ENCODE results near the gene SGO1.

Gene SGO1

GRCh38 chr3:20141851-20142250 lies 44.2 kb downstream of the SGO1 start:
- DNase-seq (ENCODE audit: insufficient read length, low spot score) (no peak), FAIRE-seq (no peak)

DNA sequence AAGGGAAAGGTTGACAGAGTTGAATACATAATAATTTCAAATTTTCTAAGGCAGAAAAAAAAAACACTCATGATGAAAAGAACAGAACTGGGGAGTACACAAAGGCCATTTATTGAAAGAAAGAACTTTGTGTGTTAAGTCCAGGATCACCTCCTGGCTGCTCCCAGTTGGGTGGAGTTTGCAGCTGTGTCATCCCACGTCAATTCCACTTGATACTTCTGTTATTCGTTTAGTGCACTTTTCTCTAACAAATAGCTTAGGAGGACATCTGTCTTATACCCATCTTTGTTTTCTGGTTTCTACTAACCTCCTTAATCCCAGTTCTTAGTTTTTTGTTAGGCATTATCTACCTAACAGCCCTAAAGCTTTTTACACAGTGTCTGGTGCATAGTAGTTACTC lies 44.7 kb downstream of the SGO1 start:
- no peak for TF ChIP-seq POLR2A (IDR thresholded peaks at IDR 0.05; ENCODE audit: low read depth, low read length)
- no peak for FAIRE-seq
- no peak for DNase-seq (ENCODE audit: insufficient read length, low spot score)

More at GRCh38 chr3:20141851-20142250, 44.2 kb downstream of the SGO1 start:
- no peak for TF ChIP-seq POLR2A (IDR thresholded peaks at IDR 0.05; ENCODE audit: low read depth, low read length)

- TF ChIP-seq POLR2A (IDR thresholded peaks at IDR 0.05; ENCODE audit: low read depth, low read length) = no peak
- DNase-seq (ENCODE audit: insufficient read length, low spot score) (no peak), FAIRE-seq (no peak)
Observed at GRCh38 chr3:20140881-20141280, 45.1 kb downstream of the SGO1 start.

GRCh38 chr3:20137647-20138046 lies 48.4 kb downstream of the SGO1 start:
- TF ChIP-seq POLR2A (IDR thresholded peaks at IDR 0.05; ENCODE audit: low read depth, low read length) = no peak
- FAIRE-seq = no peak
- DNase-seq (ENCODE audit: insufficient read length, low spot score) = no peak

- FAIRE-seq = no peak
- TF ChIP-seq POLR2A (IDR thresholded peaks at IDR 0.05; ENCODE audit: low read depth, low read length) = no peak
Observed at GRCh38 chr3:20136231-20136630, 49.8 kb downstream of the SGO1 start.

GRCh38 chr3:20130106-20130505 lies 55.9 kb downstream of the SGO1 start:
- no peak for TF ChIP-seq POLR2A (IDR thresholded peaks at IDR 0.05; ENCODE audit: low read depth, low read length)
- no peak for DNase-seq (ENCODE audit: insufficient read length, low spot score)
- no peak for FAIRE-seq

More at GRCh38 chr3:20136231-20136630, 49.8 kb downstream of the SGO1 start:
- DNase-seq (ENCODE audit: insufficient read length, low spot score) = no peak

GRCh38 chr3:20128358-20128757 lies 57.6 kb downstream of the SGO1 start:
- FAIRE-seq (no peak), DNase-seq (ENCODE audit: insufficient read length, low spot score) (no peak)
- TF ChIP-seq POLR2A (IDR thresholded peaks at IDR 0.05; ENCODE audit: low read depth, low read length) = no peak

GRCh38 chr3:20125897-20126296 lies 60.1 kb downstream of the SGO1 start:
- TF ChIP-seq POLR2A (IDR thresholded peaks at IDR 0.05; ENCODE audit: low read depth, low read length) = no peak
- no peak for FAIRE-seq
- no peak for DNase-seq (ENCODE audit: insufficient read length, low spot score)

DNA sequence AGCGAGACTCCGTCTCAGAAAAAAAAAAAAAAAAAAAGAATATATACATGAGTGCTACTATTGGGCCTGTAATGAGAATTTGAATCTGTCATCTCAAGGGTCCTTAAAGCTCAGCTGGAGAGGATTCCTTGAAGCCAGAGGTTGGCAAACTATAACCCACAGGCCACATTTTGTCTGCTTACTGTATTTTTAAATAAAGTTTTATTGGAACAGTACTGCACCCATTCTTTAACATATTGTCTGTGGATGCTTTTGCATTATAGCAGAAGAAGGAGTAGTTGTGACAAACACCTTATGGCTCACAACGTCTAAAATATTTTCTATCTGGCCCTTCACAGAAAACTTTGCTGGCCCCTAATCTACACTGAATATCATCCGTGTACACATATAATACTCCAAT lies 60.7 kb downstream of the SGO1 start:
- no peak for TF ChIP-seq POLR2A (IDR thresholded peaks at IDR 0.05; ENCODE audit: low read depth, low read length)
- no peak for DNase-seq (ENCODE audit: insufficient read length, low spot score)
- no peak for FAIRE-seq

GRCh38 chr3:20123131-20123652 lies 62.8 kb downstream of the SGO1 start:
- no peak for FAIRE-seq
- no peak for TF ChIP-seq POLR2A (IDR thresholded peaks at IDR 0.05; ENCODE audit: low read depth, low read length)
- DNase-seq (ENCODE audit: insufficient read length, low spot score) = no peak

DNA sequence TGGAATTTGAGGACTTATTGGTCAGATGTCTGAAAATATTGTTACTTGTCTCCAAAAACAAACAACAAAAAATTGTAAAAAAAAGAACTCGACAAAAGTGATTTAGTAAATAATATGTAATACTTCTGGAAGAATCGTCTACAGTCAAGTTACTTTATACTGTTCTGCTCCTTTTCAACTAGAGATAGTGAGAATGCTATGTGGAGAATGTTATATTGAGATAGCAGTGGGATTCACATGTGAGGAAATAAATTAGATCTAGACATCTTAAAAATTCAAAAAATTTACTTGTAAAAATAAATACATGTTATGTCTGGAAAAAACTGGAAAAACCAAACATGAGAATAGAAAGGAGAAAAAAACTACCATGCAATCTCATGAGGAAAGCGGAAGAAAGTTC lies 64.9 kb downstream of the SGO1 start:
- DNase-seq (ENCODE audit: insufficient read length, low spot score) (no peak), FAIRE-seq (no peak)
- TF ChIP-seq POLR2A (IDR thresholded peaks at IDR 0.05; ENCODE audit: low read depth, low read length) = no peak
